ENCODE data around the gene FCER2.

FCER2 gene

DNA sequence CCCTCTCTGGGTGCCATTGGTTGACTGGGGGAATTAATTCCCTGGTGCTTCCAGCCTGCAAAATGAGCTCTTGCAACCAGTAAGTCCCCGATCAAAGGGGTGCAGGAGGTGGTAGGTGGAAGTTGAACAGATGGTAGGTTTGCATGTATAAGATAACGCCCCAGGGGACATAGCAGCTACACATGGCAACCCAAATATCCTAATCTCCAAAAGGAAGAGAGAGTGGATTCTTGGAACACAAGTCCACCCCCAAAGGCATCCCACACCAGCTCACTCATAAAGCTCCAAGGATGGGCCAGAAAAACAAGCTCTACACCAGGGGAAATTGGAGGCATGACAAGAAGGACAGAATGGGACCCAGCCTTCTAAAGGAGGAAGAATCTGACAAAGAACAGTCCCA lies 40.6 kb upstream of the FCER2 start:
- TF ChIP-seq FOXP2 (optimal IDR thresholded peaks at IDR 0.05; ENCODE audit: borderline replicate concordance, extremely low read depth, extremely low read length, insufficient read depth): no peak
- no peak for TF ChIP-seq POLR2AphosphoS5 (IDR thresholded peaks at IDR 0.05; ENCODE audit: low read depth, low read length)
- TF ChIP-seq, protein P1, sequence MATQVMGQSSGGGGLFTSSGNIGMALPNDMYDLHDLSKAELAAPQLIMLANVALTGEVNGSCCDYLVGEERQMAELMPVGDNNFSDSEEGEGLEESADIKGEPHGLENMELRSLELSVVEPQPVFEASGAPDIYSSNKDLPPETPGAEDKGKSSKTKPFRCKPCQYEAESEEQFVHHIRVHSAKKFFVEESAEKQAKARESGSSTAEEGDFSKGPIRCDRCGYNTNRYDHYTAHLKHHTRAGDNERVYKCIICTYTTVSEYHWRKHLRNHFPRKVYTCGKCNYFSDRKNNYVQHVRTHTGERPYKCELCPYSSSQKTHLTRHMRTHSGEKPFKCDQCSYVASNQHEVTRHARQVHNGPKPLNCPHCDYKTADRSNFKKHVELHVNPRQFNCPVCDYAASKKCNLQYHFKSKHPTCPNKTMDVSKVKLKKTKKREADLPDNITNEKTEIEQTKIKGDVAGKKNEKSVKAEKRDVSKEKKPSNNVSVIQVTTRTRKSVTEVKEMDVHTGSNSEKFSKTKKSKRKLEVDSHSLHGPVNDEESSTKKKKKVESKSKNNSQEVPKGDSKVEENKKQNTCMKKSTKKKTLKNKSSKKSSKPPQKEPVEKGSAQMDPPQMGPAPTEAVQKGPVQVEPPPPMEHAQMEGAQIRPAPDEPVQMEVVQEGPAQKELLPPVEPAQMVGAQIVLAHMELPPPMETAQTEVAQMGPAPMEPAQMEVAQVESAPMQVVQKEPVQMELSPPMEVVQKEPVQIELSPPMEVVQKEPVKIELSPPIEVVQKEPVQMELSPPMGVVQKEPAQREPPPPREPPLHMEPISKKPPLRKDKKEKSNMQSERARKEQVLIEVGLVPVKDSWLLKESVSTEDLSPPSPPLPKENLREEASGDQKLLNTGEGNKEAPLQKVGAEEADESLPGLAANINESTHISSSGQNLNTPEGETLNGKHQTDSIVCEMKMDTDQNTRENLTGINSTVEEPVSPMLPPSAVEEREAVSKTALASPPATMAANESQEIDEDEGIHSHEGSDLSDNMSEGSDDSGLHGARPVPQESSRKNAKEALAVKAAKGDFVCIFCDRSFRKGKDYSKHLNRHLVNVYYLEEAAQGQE (IDR thresholded peaks at IDR 0.05; ENCODE audit: insufficient read depth in 1 of 2, low read depth in 2 of 2, low read length in 2 of 2): no peak
- no peak for TF ChIP-seq TAF1 (IDR thresholded peaks at IDR 0.05; ENCODE audit: borderline replicate concordance, insufficient read depth, low read length)
- TF ChIP-seq SIN3A (IDR thresholded peaks at IDR 0.05; ENCODE audit: borderline replicate concordance, insufficient read depth, low read length): no peak

DNA sequence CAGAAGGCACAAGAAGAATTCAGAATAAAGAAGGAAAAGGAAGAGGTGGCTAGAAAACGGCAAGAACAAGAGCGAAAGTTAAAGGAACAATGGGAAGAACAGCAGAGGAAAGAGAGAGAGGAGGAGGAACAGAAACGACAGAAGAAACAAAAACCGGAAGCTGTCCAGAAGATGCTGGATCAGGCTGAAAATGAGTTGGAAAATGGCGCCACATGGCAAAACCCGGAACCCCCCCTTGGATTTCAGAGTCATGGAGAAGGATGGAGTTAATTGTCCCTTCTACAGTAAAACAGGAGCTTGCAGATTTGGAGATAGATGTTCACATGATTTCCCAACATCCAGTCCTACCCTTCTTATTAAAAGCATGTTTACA lies 38.7 kb upstream of the FCER2 start:
- TF ChIP-seq POLR2AphosphoS5 (IDR thresholded peaks at IDR 0.05; ENCODE audit: low read depth, low read length) (no peak), SIN3A (IDR thresholded peaks at IDR 0.05; ENCODE audit: borderline replicate concordance, insufficient read depth, low read length) (no peak), TAF1 (IDR thresholded peaks at IDR 0.05; ENCODE audit: borderline replicate concordance, insufficient read depth, low read length) (no peak), FOXP2 (optimal IDR thresholded peaks at IDR 0.05; ENCODE audit: borderline replicate concordance, extremely low read depth, extremely low read length, insufficient read depth) (no peak)
- TF ChIP-seq, protein P1 (IDR thresholded peaks at IDR 0.05; ENCODE audit: insufficient read depth in 1 of 2, low read depth in 2 of 2, low read length in 2 of 2): no peak

DNA sequence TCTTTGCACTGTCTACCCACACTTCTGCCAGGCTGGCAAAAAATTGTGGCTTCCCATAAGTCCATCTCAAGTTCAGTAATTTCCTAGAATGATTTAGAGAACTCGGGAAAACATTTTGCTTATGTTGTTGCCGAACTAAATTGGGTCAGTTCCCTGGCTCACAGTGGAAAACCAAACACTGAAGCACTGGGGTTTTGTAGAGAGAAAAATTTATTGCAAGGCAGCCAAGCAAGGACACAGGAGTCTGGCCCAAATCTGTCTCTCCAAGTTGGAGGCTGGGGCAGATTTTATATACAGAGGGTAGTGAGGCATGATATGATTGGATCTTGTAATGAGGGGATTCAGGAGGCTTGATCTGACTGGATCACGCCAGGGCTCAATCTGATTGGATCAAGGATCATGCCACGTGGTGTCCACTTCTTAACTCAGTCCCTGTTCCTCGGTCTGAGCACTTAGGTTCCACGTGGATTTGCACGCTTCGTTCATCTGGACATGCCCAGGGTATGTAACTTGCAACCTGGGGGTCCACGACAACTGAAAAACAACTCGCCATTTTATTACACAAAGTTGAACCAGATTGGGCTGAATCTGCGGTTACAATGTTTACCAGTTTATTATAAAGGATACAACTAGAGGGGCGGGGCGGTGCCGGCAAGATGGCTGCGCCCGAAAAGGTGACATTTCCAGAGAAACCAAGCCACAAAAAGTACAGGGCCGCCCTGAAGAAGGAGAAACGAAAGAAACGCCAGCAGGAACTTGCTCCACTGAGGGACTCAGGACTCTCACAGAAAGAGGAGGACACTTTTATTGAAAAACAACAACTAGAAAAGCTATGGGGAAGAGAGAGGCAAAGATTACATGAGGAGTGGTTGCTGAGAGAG lies 38.1 kb upstream of the FCER2 start:
- TF ChIP-seq POLR2AphosphoS5 (IDR thresholded peaks at IDR 0.05; ENCODE audit: low read depth, low read length) (no peak), FOXP2 (optimal IDR thresholded peaks at IDR 0.05; ENCODE audit: borderline replicate concordance, extremely low read depth, extremely low read length, insufficient read depth) (no peak), SIN3A (IDR thresholded peaks at IDR 0.05; ENCODE audit: borderline replicate concordance, insufficient read depth, low read length) (no peak), TAF1 (IDR thresholded peaks at IDR 0.05; ENCODE audit: borderline replicate concordance, insufficient read depth, low read length) (no peak)
- TF ChIP-seq, protein P1 (IDR thresholded peaks at IDR 0.05; ENCODE audit: insufficient read depth in 1 of 2, low read depth in 2 of 2, low read length in 2 of 2): no peak

DNA sequence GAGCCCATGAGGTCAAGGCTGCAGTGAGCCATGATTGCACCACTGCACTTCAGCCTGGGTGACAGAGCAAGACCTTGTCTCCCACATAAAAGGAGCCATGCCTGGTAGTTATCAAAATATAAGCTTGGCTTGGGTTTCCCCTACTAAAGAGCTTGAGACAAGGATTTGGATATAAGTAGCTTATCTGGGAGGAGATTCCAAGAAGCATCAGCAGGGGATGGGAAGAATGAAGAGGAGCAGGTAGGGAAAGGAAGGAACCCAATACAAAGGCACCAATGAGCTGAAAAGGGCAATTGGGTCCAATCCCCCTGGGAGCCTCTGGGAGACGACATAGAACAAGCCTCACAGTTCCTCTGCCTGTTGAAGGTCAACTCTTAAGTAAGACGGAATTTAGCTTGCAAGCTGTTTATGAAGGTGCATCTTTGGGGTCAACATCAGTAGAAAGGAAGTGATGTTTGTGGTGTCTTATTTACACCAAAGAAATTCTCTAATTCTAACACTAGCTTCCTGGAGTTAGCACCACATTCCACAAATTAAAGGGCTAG lies 37.4 kb upstream of the FCER2 start:
- TF ChIP-seq SIN3A (IDR thresholded peaks at IDR 0.05; ENCODE audit: borderline replicate concordance, insufficient read depth, low read length): no peak
- TF ChIP-seq FOXP2 (optimal IDR thresholded peaks at IDR 0.05; ENCODE audit: borderline replicate concordance, extremely low read depth, extremely low read length, insufficient read depth): no peak
- TF ChIP-seq POLR2AphosphoS5 (IDR thresholded peaks at IDR 0.05; ENCODE audit: low read depth, low read length): no peak
- no peak for TF ChIP-seq TAF1 (IDR thresholded peaks at IDR 0.05; ENCODE audit: borderline replicate concordance, insufficient read depth, low read length)
- TF ChIP-seq, protein P1 (IDR thresholded peaks at IDR 0.05; ENCODE audit: insufficient read depth in 1 of 2, low read depth in 2 of 2, low read length in 2 of 2): no peak

Data from PFSK-1 (cell line).